A549 (cell line): ENCODE results near the gene EDN1. TPM values are rescaled to one million over a fixed set of nuclear protein-coding genes. Genes with fewer than 3 reads are reported as not detected.

Experiments used
- ATAC-seq, 2 experiments: fragments of 200-7000 bp in 1 of 2; fragments of >200 bp in 1 of 2; cut with Nextera tagmentation in 1 of 2; cut with Tn5 transposase in 1 of 2; 3 replicates each; pipeline versions ENCODE4 v1.8.0 to v1.9.1; 2018 to 2020; ENCODE audit warnings: mild to moderate bottlenecking in 1 of 2, moderate library complexity in 1 of 2
- CTCF ChIA-PET: fragments of 300-600 bp; sonication (Branson Sonifier 250); formaldehyde crosslinking; extraction: SDS; loops from one replicate; lab custom pipeline; 2021; ENCODE audit warnings: antibody characterized with exemption, inconsistent platforms; lab: Yijun Ruan, JAX
- POLR2A ChIA-PET: fragments of 350-600 bp; formaldehyde crosslinking; extraction: SDS; loops from one replicate; lab custom pipeline; 2021; ENCODE audit warnings: antibody characterized with exemption, inconsistent platforms; lab: Yijun Ruan, JAX
- DNase-seq, 2 experiments: peaks; one replicate each; pipeline versions ENCODE4 v3.0.0 to v3.0.0-alpha.2; 2011 to 2016; ENCODE audit warnings: low read depth in 1 of 2, low spot score in 1 of 2
- FAIRE-seq: peaks from 2 replicates; lab custom pipeline; 2011; peaks lifted over from hg19 to GRCh38; lab: Jason Lieb, UNC
- H3K27ac ChIP-seq, 2 experiments: fragments of >200 bp; sonication (Bioruptor Twin); formaldehyde crosslinking; 3 replicates each; pipeline ENCODE4 v1.5.1; 2016 to 2017
- H3K4me1 ChIP-seq: fragments of >200 bp; sonication (Bioruptor Twin); formaldehyde crosslinking; 3 replicates; pipeline ENCODE4 v1.6.1; 2016
- H3K4me2 ChIP-seq: fragments of >200 bp; sonication (Bioruptor Twin); formaldehyde crosslinking; 3 replicates; pipeline ENCODE4 v1.6.1; 2016
- H3K4me3 ChIP-seq: fragments of >200 bp; sonication (Bioruptor Twin); formaldehyde crosslinking; 3 replicates; pipeline ENCODE4 v1.5.1; 2016
- H3K9me3 ChIP-seq: fragments of >200 bp; sonication (Bioruptor Twin); formaldehyde crosslinking; 3 replicates; pipeline ENCODE4 v1.6.1; 2016
- BHLHE40 ChIP-seq: IDR thresholded peaks from 2 replicates; pipeline ENCODE4 v1.6.1; 2012; ENCODE audit warnings: low read depth, low read length, inconsistent platforms
- CHD2 ChIP-seq: fragments of 150-350 bp; IDR thresholded peaks from 2 replicates; pipeline ENCODE4 v1.6.1; 2014; ENCODE audit warnings: low read length; ENCODE audit not compliant: partially characterized antibody
- CHD4 ChIP-seq: fragments of 200-600 bp; sonication (generic); IDR thresholded peaks from 2 replicates; pipeline ENCODE4 v1.6.1; 2016; ENCODE audit warnings: antibody characterized with exemption, mild to moderate bottlenecking, borderline replicate concordance
- EP300 ChIP-seq, 2 experiments: fragments of >200 bp; sonication (Bioruptor Twin); formaldehyde crosslinking; IDR thresholded peaks; 2 replicates in 1 of 2; 3 replicates in 1 of 2; pipeline ENCODE4 v1.6.1; 2016 to 2017
- HOXB13 ChIP-seq: fragments of 250-450 bp; sonication (Bioruptor Pico); IDR thresholded peaks from 2 replicates; pipeline ENCODE4 v1.5.0; 2020; ENCODE audit warnings: low read depth, mild to moderate bottlenecking, moderate library complexity
- JUNB ChIP-seq: fragments of >200 bp; sonication (Bioruptor Twin); formaldehyde crosslinking; IDR thresholded peaks from 2 replicates; pipeline ENCODE4 v1.6.1; 2016
- KDM5A ChIP-seq: fragments of 200-600 bp; sonication (generic); IDR thresholded peaks from 2 replicates; pipeline ENCODE4 v1.6.1; 2016; ENCODE audit warnings: antibody characterized with exemption, mild to moderate bottlenecking
- MYC ChIP-seq: IDR thresholded peaks from 2 replicates; pipeline ENCODE4 v1.6.1; 2012; ENCODE audit warnings: mild to moderate bottlenecking, inconsistent platforms, low read length, improper control_type of control experiment, borderline replicate concordance
- RAD21 ChIP-seq, 2 experiments: fragments of >200 bp in 1 of 2; sonication (Bioruptor Twin) in 1 of 2; formaldehyde crosslinking in 1 of 2; IDR thresholded peaks in 1 of 2; conservative IDR thresholded peaks in 1 of 2; 2 replicates in 1 of 2; 3 replicates in 1 of 2; pipeline ENCODE4 v1.6.1; 2012 to 2018; ENCODE audit warnings: inconsistent platforms in 1 of 2
- RNF2 ChIP-seq: fragments of 200-600 bp; sonication (generic); IDR thresholded peaks from 2 replicates; pipeline ENCODE4 v1.6.1; 2016; ENCODE audit warnings: low read depth, mild to moderate bottlenecking, antibody characterized with exemption, moderate library complexity, borderline replicate concordance
- SREBF2 ChIP-seq: fragments of 450-650 bp; IDR thresholded peaks from 2 replicates; pipeline ENCODE4 v1.6.1; 2014; ENCODE audit warnings: mild to moderate bottlenecking, moderate library complexity
- TP53 ChIP-seq: fragments of 250-450 bp; sonication (Bioruptor Pico); IDR thresholded peaks from 2 replicates; pipeline ENCODE4 v1.5.0; 2021; ENCODE audit warnings: mild to moderate bottlenecking, moderate library complexity
- ZSCAN20 ChIP-seq: fragments of 250-450 bp; sonication (Bioruptor Pico); IDR thresholded peaks from 2 replicates; pipeline ENCODE4 v1.8.0; 2022; ENCODE audit warnings: mild to moderate bottlenecking, moderate library complexity
- WGBS: methylation state at CpG from one replicate; pipeline ENCODE4 v1.1.6; 2017; ENCODE audit errors: missing lambda C conversion rate; 5-methylcytosine and 5-hydroxymethylcytosine counted together
- polyA plus RNA-seq, 4 experiments: library from polyadenylated mRNA; depleted of rRNA in 3 of 4; stranded (reverse); fragments of >200 nt; fragmentation: RNase III in 1 of 4; extraction: RNeasy Plus Mini Kit Qiagen cat#74134 plus additional on column Dnase treatment in 1 of 4; gene quantifications; 2 replicates in 3 of 4; 3 replicates in 1 of 4; pipeline ENCODE4 v1.2.3, GENCODE V29; 2011 to 2017
- TF ChIP-seq, protein P1 (sequence below): IDR thresholded peaks from 2 replicates; pipeline ENCODE4 v1.6.1; 2012
- TF ChIP-seq, protein P2 (sequence below): fragments of 200-600 bp; sonication (generic); IDR thresholded peaks from 2 replicates; pipeline ENCODE4 v1.6.1; 2016; ENCODE audit warnings: antibody characterized with exemption, mild to moderate bottlenecking, moderate library complexity
- TF ChIP-seq, protein P3 (sequence below): fragments of 150-350 bp; IDR thresholded peaks from 2 replicates; pipeline ENCODE4 v1.6.1; 2014; ENCODE audit warnings: low read depth, mild to moderate bottlenecking, low read length
- TF ChIP-seq, protein P4 (sequence below): fragments of 250-450 bp; sonication (Bioruptor Pico); IDR thresholded peaks from 2 replicates; pipeline ENCODE4 v1.5.0; 2021; ENCODE audit warnings: mild to moderate bottlenecking, moderate library complexity, borderline replicate concordance

Gene EDN1
- polyA plus RNA-seq, 2 of the 4 experiments (the other 2 are of a cell fraction): 33.5 to 87.4 TPM

DNA sequence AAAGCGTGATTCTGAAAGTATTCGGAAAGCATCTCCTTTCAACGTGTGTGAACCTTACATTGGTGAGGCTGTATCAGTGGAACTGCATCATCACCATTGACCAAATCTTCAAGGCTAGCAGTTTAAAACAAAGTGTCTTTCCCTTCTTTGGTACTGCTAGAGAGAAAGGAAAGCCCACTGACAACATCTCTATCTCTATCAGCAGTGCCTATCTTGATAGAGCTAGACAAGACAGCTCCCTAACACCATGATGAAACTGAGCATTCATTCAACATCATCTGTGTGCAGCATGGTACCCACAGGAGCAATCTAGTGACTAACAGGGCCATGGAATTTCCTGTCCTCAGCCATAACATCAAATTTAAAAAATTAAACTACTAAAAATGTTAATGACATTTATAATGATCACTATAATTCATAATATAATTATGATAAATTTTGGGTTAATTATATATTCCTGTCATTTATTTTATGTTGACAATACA lies 31.5 kb upstream of the EDN1 start:
- no peak overlapping the region for H3K4me3 ChIP-seq
- TF ChIP-seq, protein P1, sequence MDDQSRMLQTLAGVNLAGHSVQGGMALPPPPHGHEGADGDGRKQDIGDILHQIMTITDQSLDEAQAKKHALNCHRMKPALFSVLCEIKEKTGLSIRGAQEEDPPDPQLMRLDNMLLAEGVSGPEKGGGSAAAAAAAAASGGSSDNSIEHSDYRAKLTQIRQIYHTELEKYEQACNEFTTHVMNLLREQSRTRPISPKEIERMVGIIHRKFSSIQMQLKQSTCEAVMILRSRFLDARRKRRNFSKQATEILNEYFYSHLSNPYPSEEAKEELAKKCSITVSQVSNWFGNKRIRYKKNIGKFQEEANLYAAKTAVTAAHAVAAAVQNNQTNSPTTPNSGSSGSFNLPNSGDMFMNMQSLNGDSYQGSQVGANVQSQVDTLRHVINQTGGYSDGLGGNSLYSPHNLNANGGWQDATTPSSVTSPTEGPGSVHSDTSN: no peak
- no peak for TF ChIP-seq KDM5A
- TF ChIP-seq, protein P2, sequence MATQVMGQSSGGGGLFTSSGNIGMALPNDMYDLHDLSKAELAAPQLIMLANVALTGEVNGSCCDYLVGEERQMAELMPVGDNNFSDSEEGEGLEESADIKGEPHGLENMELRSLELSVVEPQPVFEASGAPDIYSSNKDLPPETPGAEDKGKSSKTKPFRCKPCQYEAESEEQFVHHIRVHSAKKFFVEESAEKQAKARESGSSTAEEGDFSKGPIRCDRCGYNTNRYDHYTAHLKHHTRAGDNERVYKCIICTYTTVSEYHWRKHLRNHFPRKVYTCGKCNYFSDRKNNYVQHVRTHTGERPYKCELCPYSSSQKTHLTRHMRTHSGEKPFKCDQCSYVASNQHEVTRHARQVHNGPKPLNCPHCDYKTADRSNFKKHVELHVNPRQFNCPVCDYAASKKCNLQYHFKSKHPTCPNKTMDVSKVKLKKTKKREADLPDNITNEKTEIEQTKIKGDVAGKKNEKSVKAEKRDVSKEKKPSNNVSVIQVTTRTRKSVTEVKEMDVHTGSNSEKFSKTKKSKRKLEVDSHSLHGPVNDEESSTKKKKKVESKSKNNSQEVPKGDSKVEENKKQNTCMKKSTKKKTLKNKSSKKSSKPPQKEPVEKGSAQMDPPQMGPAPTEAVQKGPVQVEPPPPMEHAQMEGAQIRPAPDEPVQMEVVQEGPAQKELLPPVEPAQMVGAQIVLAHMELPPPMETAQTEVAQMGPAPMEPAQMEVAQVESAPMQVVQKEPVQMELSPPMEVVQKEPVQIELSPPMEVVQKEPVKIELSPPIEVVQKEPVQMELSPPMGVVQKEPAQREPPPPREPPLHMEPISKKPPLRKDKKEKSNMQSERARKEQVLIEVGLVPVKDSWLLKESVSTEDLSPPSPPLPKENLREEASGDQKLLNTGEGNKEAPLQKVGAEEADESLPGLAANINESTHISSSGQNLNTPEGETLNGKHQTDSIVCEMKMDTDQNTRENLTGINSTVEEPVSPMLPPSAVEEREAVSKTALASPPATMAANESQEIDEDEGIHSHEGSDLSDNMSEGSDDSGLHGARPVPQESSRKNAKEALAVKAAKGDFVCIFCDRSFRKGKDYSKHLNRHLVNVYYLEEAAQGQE: no peak
- no peak for TF ChIP-seq TP53
- TF ChIP-seq, protein P3, sequence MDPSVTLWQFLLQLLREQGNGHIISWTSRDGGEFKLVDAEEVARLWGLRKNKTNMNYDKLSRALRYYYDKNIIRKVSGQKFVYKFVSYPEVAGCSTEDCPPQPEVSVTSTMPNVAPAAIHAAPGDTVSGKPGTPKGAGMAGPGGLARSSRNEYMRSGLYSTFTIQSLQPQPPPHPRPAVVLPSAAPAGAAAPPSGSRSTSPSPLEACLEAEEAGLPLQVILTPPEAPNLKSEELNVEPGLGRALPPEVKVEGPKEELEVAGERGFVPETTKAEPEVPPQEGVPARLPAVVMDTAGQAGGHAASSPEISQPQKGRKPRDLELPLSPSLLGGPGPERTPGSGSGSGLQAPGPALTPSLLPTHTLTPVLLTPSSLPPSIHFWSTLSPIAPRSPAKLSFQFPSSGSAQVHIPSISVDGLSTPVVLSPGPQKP: no peak
- TF ChIP-seq SREBF2: no peak
- no peak for TF ChIP-seq RAD21 (conservative IDR thresholded peaks at IDR 0.05 in 1 of 2, IDR thresholded peaks at IDR 0.05 in 1 of 2)
- no peak for TF ChIP-seq CHD4
- no peak for TF ChIP-seq ZSCAN20 (CRISPR knock-in tag)
- no peak for TF ChIP-seq EP300 (IDR thresholded peaks at IDR 0.05)
- TF ChIP-seq JUNB: no peak
- TF ChIP-seq, protein P4, sequence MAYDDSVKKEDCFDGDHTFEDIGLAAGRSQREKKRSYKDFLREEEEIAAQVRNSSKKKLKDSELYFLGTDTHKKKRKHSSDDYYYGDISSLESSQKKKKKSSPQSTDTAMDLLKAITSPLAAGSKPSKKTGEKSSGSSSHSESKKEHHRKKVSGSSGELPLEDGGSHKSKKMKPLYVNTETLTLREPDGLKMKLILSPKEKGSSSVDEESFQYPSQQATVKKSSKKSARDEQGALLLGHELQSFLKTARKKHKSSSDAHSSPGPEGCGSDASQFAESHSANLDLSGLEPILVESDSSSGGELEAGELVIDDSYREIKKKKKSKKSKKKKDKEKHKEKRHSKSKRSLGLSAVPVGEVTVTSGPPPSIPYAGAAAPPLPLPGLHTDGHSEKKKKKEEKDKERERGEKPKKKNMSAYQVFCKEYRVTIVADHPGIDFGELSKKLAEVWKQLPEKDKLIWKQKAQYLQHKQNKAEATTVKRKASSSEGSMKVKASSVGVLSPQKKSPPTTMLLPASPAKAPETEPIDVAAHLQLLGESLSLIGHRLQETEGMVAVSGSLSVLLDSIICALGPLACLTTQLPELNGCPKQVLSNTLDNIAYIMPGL (CRISPR knock-in tag): no peak
- TF ChIP-seq CHD2: no peak
- TF ChIP-seq, all 56 proteins: peak for 0
- no peak overlapping the region for H3K27ac ChIP-seq
- DNase-seq: no peak
- POLR2A ChIA-PET: no interaction called here
- CTCF ChIA-PET: interaction anchor here (0.6 kb wide), 1 partner anchor 260 kb away, joined by 3 read pairs; no protein-coding TSS in a partner anchor
- no peak for FAIRE-seq
- no peak overlapping the region for H3K4me2 ChIP-seq
- WGBS: 87% methylated on average over 3 of the region's 3 CpGs
- H3K4me1 ChIP-seq: peaks cover 19% of the 10 kb centered on the region; the same call in 2 of the 3 replicates
- no peak for ATAC-seq
- no peaks in the 10 kb centered on the region for H3K9me3 ChIP-seq

DNA sequence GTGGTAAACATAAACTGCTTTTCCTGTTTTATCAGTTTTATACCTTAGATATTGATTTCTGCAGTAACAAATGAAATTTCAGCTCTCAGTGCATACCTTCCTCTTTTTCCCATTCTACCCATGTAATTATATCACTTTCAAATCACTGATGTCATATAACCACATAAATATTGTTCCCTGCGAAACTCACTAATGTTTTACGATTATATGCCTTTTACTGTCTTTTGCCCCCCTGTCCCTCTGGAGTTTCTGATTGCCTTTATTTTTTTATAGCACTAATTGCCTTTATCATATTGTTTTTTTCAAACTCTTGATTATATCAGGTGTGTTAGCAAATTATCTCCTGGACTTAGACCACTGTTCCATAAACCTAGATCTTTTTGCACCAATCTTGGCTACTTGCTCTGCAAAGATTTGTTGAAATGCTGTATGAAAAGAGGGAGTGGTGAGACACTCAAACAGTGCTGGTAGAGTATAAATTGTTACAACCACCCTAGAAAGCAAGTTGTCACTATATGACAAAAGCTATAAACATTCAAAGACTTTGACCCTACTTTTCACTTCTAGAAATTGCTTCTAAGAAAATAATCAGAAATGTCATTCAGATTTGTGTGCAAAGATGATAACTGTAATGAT lies 29.6 kb upstream of the EDN1 start:
- Histone ChIP-seq H3K27ac (no peak overlapping the region), H3K4me1 (peaks cover 17% of the 10 kb centered on the region; the same call in 2 of the 3 replicates), H3K9me3 (no peaks in the 10 kb centered on the region), H3K4me3 (no peak overlapping the region), H3K4me2 (no peak overlapping the region)
- POLR2A ChIA-PET: no interaction called here
- DNase-seq (no peak), FAIRE-seq (no peak), ATAC-seq (no peak)
- 88% methylated on average over 2 of the region's 2 CpGs for WGBS
- CTCF ChIA-PET: interaction anchor here (1.0 kb wide), 1 partner anchor 27 kb away, joined by 4 read pairs; no protein-coding TSS in a partner anchor
- TF ChIP-seq RAD21 (conservative IDR thresholded peaks at IDR 0.05 in 1 of 2, IDR thresholded peaks at IDR 0.05 in 1 of 2): no peak
- TF ChIP-seq MYC: no peak
- no peak for TF ChIP-seq BHLHE40
- no peak for TF ChIP-seq RNF2
- no peak for TF ChIP-seq HOXB13 (CRISPR knock-in tag)
